DMS53 (cell line): ENCODE results near the gene PCK1.

Experiments used
- DNase-seq: peaks from one replicate; lab custom pipeline; 2025; lab: John Stamatoyannopoulos, UW

PCK1 gene

GRCh38 chr20:57536771-57537724, 23.9 kb upstream of the PCK1 start:
- no peak for DNase-seq

GRCh38 chr20:57537822-57538221, 23.1 kb upstream of the PCK1 start:
- DNase-seq, result no peak

GRCh38 chr20:57539889-57540288, 21.0 kb upstream of the PCK1 start:
- no peak for DNase-seq

- DNase-seq, result no peak
Measured at GRCh38 chr20:57540890-57541580, 19.9 kb upstream of the PCK1 start.

GRCh38 chr20:57543754-57544153, 17.2 kb upstream of the PCK1 start:
- no peak for DNase-seq

- DNase-seq, result no peak
Measured at GRCh38 chr20:57544838-57545564, 15.9 kb upstream of the PCK1 start.

GRCh38 chr20:57545927-57546662, 14.8 kb upstream of the PCK1 start:
- no peak for DNase-seq

- peak; percentile 8 for DNase-seq
Measured at GRCh38 chr20:57546956-57547649, 13.8 kb upstream of the PCK1 start.

- DNase-seq, result no peak
Measured at GRCh38 chr20:57548177-57549058, 12.5 kb upstream of the PCK1 start.

GRCh38 chr20:57552471-57552870, 8.4 kb upstream of the PCK1 start:
- no peak for DNase-seq

GRCh38 chr20:57553376-57554018, 7.4 kb upstream of the PCK1 start:
- DNase-seq, result no peak

- DNase-seq, result no peak
Measured at GRCh38 chr20:57555457-57556184, 5.3 kb upstream of the PCK1 start.

- no peak for DNase-seq
Measured at GRCh38 chr20:57556980-57557274, 4.0 kb upstream of the PCK1 start.

GRCh38 chr20:57557926-57558613, 2.8 kb upstream of the PCK1 start:
- no peak for DNase-seq

GRCh38 chr20:57558614-57559288, 2.2 kb upstream of the PCK1 start:
- no peak for DNase-seq

GRCh38 chr20:57559289-57559634, 1.6 kb upstream of the PCK1 start:
- no peak for DNase-seq

GRCh38 chr20:57559658-57560553, 1.0 kb upstream of the PCK1 start:
- no peak for DNase-seq
